GM18520 (cell line): Measurements from ENCODE around the gene SPEG.
A peak's percentile ranks its signal among the peaks of the same experiment; 100 is the strongest.
"Not testable (repeated sequence)": the region's sequence is repeated elsewhere in the genome, so short reads cannot be mapped to it uniquely, and the experiment has no call there.

ENCODE experiments used
- ATAC-seq: cut with Tn5 transposase; IDR thresholded peaks from one replicate; pipeline ENCODE4 v1.9.1; 2021; ENCODE audit not compliant: unreplicated experiment

SPEG gene

GRCh38 chr2:219434718-219435525, at the start of gene SPEG:
Gene SPEG, plus strand, starts transcription at chr2:219434843. Its CDS starts 135 bp downstream, at chr2:219434978.
- ATAC-seq: no peak

- ATAC-seq: no peak
These were observed 49.8 kb upstream of the SPEG start for GRCh38 chr2:219384859-219385258.

- ATAC-seq: no peak
These were observed 48.6 kb upstream of the SPEG start for GRCh38 chr2:219385958-219386520.

GRCh38 chr2:219386532-219387280, 47.9 kb upstream of the SPEG start:
- no peak for ATAC-seq

- peak; percentile 57 for ATAC-seq
These were observed 47.1 kb upstream of the SPEG start, which contains the start of gene DNPEP for GRCh38 chr2:219387306-219388120. Gene DNPEP, minus strand, starts transcription at chr2:219387912. Its CDS starts 118 bp downstream, at chr2:219387794.

GRCh38 chr2:219388121-219388906, 46.3 kb upstream of the SPEG start:
- peak; percentile 77 for ATAC-seq

- no peak for ATAC-seq
These were observed 45.8 kb upstream of the SPEG start for GRCh38 chr2:219388907-219389156.

GRCh38 chr2:219392754-219393153, 41.9 kb upstream of the SPEG start:
- ATAC-seq: no peak

- ATAC-seq: not testable (repeated sequence)
These were observed 39.6 kb upstream of the SPEG start for GRCh38 chr2:219395056-219395455.

- ATAC-seq: no peak
These were observed 39.0 kb upstream of the SPEG start for GRCh38 chr2:219395609-219396008.

- ATAC-seq: no peak
These were observed 37.7 kb upstream of the SPEG start for GRCh38 chr2:219396863-219397457.

- ATAC-seq: no peak
These were observed 35.8 kb upstream of the SPEG start for GRCh38 chr2:219398721-219399363.

GRCh38 chr2:219399716-219400478, 34.7 kb upstream of the SPEG start:
- no peak for ATAC-seq

- ATAC-seq: no peak
These were observed 34.1 kb upstream of the SPEG start for GRCh38 chr2:219400562-219400961.

GRCh38 chr2:219401606-219402005, 33.0 kb upstream of the SPEG start:
- no peak for ATAC-seq

GRCh38 chr2:219402665-219403515, 31.8 kb upstream of the SPEG start:
- no peak for ATAC-seq

- ATAC-seq: no peak
These were observed 30.8 kb upstream of the SPEG start for GRCh38 chr2:219403861-219404260.
